Activated gamma-delta T cell (primary cell): ENCODE measurements around the gene BMERB1.
"Not testable (repeated sequence)": the region's sequence is repeated elsewhere in the genome, so short reads cannot be mapped to it uniquely, and the experiment has no call there.

ENCODE experiments used
- DNase-seq: peaks from one replicate; lab custom pipeline; 2025; lab: John Stamatoyannopoulos, UW
- total RNA-seq, 2 donors: gene quantifications; one replicate each; lab custom pipeline; 2026; lab: John Stamatoyannopoulos, UW

The BMERB1 gene
- total RNA-seq, result 6.1 to 6.3 reads per million in 2 donors

DNA sequence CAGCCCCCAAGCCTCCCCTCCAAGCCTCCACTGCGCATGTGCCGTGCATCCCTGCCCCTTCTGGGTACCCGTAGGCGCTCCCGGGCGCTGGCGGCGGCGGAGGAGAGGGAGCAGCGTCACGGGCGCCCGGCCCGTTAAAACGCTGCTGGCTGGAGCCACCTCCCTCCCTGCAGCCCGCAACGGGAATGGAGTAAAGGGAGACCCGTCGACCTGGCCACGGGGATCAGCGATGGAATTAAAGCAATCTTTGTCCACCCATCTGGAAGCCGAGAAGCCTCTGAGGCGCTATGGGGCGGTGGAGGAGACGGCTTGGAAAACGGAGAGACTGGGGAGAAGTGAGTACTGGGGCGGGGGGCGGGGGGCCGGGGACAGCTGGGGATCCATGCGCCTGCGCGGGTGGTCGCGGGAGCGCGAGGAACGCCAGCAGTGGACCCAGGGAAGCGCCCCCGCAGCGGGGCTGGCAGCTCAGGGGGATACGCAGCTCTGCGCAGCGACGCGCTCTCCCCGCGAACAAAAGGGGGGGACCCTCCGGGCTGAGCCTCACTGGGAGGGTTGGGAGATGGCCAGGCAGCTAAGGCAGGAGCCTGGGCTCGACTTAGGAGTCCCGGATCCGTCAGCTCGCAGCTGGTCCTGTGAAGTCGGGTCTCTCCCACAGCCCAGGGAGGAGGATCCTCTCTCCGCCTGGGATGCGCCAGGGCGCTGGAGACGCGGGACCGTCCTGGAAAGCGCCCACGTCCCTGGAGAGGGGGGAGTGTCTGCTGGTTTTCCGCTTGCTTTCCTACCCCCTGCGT lies at the start of gene BMERB1:
Gene BMERB1, plus strand, starts transcription at position 164 of the 791 bp plus-strand sequence. Its CDS starts 66 bp downstream, at position 230.
- peak; percentile 18 for DNase-seq

DNA sequence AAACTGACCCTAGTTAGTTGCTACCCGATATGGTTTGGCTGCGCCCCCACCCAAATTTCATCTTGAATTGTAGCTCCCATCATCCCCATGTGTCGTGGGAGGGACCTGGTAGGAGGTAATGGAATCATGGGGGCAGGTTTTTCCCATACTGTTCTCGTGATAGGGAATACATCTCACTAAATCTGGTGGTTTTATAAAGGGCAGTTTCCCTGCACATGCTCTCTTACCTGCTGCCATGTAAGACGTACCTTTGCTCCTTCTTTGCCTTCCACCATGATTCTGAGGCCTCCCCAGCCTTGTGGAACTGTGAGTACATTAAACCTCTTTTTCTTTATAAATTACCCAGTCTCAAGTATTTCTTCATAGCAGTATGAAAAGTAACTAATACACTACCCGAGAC lies 46.3 kb upstream of the BMERB1 start:
- DNase-seq, result not testable (repeated sequence)

DNA sequence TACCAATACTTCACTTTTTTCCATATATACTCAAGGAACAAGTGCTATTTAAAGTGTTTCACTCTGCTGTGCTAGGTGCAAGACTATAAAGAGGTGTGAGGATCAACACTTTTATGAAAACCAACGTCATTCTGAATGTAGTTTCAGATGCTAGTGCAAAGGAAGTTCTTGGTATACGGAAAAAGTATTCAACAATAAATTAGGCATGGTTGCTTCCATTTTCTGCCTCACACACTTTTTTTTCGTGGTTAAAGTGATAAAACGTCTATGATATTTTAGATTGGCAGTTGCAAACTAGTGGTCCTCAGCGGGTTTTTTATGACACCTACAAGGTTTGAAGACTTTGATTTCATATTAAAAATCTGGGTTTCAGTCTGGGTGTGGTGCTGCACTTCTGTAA lies 44.5 kb upstream of the BMERB1 start:
- not testable (repeated sequence) for DNase-seq

DNA sequence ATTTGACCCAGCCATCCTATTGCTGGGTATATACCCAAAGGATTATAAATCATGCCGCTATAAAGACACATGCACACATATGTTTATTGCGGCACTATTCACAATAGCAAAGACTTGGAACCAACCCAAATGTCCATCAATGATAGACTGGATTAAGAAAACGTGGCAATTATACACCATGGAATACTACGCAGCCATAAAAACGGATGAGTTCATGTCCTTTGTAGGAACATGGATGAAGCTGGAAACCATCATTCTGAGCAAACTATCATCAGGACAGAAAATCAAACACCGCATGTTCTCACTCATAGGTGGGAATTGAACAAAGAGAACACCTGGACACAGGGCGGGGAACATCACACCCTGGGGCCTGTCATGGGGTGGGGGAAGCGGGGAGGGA lies 41.4 kb upstream of the BMERB1 start:
- not testable (repeated sequence) for DNase-seq

DNA sequence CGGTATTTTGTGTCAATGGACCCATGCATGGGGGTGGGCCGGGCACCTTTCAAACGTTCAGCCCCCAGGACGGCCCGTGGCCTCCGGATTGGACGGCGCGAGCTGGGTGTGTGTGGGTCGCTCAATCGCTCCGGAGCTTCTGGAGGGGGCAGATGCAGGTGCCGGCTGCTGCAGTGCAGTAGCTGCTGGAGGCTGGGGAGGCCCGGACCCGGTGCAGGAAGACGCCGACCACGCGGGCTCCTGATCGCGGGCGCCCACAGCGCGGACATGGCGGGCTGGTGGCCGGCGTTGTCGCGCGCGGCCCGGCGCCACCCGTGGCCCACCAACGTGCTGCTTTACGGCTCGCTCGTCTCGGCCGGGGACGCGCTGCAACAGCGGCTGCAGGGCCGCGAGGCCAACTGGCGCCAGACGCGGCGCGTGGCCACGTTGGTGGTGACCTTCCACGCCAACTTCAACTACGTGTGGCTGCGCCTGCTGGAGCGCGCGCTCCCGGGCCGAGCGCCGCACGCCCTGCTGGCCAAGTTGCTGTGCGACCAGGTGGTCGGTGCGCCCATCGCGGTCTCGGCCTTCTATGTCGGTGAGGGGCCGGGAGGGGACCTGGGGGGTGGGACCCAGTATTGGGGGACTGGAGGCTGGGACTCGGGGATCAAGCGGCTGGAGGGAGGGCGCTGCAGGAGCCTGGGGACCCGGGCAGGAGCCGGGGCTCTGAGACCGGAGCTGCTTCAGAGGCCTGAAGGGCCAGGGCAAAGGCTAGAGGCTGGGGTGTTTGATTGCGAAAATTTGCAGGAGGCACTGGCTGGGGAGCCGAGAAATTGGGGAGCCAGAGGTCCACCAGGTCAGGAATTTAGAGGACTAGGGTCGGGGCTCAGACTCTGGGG lies 38.5 kb upstream of the BMERB1 start, which contains the start of gene MPV17L:
Gene MPV17L, plus strand, starts transcription at position 124 of the 878 bp plus-strand sequence. Its CDS starts 144 bp downstream, at position 268.
- not testable (repeated sequence) for DNase-seq

DNA sequence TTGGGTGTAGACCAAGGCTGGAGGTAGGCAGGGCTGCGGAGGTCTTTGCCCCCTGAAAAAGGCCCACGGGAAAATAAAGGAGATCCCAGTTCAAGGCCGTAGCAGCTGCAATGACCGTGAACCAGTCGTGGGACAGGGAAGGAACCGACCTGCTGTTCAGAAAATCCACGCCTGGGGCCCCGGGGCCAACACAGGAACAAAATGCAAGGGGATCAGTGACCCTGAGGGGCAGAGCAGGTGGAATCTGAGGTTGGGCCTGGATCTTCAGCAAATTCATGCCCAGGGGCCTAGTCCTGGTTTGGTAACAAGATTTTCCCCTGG lies 37.9 kb upstream of the BMERB1 start:
- DNase-seq, result not testable (repeated sequence)

DNA sequence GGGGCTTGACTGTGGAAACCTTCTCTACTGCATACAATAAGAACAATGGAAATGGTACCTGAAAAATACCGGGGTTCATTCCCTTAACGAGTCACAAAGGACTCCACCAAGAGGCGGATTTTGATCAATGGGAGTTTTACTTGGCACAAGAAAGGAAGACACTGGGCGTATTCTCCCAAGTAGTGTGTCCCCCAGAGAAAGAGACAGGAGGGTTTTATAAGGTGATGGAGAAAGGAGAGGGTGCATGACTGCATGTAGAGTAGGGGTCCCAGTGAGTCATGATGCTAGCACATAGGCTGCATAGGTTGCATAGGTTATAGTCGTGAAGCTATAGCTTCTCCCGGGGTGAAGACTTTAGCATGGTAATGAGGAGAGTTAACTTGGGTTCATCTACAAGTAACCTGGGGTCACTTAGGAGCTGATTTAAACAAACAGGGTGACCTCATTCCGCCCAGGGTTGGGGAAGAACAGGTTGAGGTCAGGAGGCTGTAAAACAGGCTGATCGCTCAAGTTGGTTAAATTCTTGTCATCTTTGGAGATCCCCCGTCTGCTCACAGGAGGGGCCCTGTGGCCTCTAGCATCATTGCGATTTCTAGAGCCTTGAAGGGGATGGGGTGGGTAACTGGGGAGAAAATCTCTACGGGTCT lies 37.3 kb upstream of the BMERB1 start:
- no peak for DNase-seq

DNA sequence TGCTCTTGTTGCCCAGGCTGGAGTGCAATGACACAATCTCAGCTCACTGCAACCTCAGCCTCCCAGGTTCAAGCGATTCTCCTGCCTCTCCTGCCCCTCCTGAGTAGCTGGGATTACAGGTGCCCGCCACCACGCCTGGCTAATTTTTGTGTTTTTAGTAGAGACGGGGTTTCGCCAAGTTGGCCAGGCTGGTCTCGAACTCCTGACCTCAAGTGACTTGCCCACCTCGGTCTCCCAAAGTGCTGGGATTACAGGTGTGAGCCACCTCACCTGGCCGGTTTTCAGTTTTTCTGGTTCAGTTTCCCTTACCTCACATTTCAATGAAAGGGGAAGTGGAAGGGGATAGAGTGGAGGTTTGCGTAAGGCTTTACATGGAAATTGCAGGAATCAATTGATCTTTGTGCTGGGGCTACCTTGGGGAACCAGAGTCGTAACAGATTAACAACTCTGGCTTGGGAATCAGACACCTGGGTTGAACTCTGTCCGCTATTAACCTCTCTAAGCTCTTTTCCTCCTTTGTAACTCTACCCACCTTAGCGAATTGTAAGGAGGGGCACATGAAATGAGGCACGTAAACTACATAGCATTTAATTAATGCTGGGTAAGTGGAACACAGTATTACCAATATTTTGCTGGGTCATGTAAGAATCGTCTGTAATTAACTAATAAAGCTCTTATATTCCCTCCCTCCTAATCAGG lies 35.6 kb upstream of the BMERB1 start:
- DNase-seq, result no peak

DNA sequence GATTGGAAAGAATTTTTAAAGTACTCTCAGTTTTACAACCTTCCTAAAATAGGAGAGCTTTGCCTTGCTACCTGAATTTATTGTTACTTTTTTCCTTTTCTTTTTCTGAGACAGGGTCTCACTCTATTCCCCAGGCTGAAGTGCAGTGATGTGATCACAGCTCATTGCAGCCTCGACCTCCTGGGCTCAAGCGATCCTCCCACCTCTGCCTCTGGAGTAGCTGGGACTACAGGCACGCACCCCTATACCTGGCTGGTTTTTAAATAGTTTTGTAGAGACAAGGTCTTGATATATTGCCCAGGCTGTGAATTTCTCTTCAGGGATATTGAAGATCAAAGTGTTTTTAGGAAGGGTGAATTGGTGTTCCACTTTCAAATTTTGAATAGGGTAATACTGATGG lies 35.1 kb upstream of the BMERB1 start:
- no peak for DNase-seq

DNA sequence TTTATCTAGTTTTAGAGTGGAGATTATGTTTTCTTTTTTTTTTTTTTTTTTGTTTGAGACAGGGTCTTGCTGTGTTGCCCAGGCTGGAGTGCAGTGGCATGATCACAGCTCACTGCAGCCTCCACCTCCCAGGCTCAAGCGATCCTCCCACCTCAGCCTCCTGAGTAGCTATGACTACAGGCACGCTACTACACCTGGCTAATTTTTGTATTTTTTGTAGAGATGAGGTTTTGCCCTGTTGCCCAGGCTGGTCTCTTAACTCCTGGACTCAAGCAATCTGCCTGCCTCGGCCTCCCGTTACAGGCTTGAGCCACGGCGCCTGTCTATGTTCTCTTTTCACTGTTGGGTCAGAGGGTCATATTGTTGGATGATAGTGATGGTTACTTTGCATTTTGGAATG lies 34.1 kb upstream of the BMERB1 start:
- not testable (repeated sequence) for DNase-seq

DNA sequence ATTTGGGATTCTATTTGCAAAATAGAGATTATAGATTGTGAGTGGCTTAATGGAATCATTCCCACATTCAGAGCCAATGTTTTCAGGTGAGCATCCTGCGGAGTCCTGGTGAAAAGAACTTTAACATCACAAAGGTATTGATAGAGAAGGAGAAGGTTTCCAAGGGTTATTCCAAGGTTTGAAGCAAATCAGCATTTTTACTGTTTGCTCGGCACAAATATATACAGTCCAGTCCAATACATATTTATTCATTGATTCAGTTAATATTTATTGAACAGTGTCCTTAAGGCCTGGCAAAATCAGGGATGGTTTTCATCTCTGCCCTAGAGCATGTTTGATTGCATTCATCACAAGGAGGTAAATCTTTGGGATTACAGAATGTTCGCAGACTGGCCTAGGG lies 32.4 kb upstream of the BMERB1 start:
- no peak for DNase-seq

DNA sequence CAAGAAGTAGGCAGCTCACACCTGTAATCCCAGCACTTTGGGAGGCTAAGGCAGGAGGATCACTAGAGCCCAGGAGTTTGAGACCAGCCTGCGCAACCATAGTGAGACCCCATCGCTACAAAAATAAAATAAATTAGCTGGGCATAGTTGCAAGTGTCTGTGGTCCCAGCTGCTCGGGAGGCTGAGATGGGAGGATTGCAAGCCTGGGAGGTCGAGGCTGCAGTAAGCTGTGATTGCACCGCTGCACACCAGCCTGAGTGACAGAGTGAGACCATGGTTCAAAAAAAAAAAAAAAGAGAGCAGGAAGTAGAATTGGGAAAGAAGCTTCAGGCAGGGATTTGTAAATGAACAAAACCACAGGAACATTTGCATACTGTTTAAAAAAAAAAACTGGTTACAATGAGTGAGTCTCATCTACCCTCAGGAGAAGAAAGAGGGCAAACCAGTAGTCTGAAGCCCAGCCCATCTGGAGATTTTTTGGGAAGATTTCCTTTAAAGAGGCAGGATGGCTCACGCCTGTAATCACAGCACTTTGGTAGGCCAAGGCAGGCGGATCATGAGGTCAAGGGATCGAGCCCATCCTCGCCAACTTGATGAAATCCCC lies 30.9 kb upstream of the BMERB1 start:
- DNase-seq, result no peak

DNA sequence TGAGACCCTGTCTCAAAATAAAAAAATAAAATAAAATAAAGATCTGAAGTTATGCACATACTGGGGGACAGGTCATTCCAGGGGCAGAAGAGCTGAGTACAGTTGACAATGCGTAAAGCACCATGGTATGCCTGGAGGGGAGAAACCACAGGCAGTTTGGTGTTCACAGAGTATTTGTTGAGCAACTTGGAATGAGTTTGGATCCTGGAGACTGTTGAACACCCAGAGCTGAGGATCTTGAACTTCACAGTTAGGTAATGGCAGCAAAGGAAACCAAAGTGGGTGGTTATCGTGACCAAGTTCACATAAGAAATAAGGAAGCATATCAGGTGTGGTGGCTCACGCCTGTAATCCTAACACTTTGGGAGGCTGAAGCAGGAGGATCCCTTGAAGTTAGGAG lies 30.3 kb upstream of the BMERB1 start:
- not testable (repeated sequence) for DNase-seq

DNA sequence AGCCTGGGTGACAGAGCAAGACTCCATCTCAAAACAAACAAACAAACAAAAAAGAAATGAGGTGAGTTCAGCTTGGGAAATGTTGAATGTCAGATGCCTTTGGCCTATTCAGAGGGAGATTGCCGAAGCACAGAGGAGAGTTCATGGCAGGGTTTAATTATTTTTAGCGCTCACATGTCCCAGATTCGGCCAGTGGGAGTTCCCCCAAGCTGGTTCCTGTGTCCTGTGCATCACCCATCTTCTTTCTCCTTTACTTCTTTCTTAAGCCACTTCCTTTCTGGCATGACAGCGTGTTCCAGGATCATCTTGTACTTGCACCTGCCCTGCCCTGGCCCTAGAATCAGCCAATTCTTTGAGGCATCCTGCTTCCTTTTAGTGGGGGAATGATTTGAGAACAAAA lies 29.6 kb upstream of the BMERB1 start:
- no peak for DNase-seq

DNA sequence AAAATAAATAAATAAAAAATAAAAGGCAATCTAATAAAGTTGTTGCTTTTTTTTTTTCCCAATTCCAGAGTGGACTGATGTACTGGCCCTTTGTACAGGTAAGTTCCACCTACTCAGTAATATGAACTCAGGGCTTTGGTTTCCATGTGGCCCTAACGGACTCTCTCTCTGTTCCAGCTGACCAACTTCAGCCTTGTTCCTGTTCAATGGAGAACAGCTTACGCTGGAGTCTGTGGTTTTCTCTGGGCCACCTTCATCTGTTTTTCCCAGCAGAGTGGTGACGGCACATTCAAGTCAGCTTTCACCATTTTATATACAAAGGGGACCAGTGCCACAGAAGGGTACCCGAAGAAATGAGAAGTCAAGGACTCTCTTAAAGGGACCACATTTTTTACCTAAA lies 26.6 kb upstream of the BMERB1 start:
- DNase-seq, result not testable (repeated sequence)

DNA sequence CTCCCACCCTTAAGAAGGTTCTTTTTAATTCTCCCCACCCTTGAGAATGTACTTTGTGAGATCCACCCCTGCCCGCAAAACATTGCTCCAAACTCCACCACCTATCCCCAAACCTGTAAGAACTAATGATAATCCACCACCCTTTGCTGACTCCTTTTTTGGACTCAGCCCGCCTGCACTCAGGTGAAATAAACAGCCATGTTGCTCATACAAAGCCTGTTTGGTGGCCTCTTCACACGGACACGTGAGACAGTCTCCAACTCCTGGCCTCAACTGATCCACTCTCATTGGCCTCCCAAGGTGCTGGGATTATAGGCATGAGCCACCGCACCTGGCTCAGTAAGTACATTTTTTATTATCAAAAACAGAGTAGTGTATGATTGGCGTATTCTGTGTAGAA lies 24.9 kb upstream of the BMERB1 start:
- DNase-seq, result not testable (repeated sequence)

DNA sequence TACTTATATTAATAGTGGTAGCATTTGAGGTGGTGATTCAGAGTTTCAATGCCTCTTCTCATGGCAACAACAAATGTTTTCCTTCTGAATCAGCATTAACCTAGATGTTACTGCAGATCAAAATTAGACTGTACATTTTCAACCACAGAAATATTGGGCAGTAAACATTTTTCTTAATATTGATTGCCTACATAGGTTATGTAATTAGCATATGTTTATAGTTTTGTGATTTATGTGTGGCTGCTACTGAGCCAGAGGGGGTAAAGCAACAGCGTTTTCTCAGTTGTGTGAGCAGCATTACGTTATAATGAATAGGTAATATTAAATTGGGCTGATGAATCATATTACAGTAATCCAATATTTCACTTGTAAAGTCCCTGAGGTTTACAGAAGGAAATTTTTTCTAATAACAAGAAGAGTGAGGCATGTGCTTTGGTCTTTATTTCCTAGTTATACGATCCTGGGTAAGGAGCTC lies 18.8 kb upstream of the BMERB1 start:
- DNase-seq, result no peak

DNA sequence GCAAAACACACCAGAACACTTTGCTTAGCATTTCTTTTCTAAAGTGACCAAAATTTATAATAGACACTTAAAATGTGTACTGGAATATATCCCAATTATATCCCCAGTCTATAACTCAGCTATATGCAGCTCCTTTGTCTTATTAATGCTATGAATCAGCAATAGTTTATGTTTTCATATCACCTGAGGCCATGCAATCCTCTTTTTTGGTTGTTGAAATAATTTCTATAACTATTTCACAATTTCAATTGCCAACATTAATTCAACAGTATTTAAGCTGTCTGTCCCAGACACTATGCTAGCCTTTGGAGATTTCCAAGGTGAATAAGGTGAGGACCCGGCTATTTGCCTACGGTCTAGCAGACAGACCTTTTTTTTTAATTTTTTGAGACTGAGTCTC lies 17.2 kb upstream of the BMERB1 start:
- DNase-seq, result no peak

DNA sequence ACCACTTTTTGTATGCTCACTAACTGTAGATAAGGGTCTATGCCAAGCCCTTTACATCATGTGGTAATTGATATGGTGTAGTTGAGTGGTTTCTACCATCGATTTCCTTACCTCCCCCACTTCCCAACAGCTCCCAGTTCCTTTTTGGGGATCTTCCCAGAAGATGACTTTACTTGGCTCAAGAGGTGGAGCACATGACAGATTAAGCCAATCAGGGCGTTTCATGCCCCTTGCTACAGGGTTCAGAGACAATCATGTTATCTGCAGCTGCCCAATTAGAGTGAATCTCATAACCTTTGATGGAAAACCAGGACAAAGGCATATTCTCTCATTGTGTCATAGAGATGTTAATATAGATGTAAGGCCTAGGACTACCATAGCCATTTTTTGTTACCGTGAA lies 16.2 kb upstream of the BMERB1 start:
- DNase-seq, result no peak

DNA sequence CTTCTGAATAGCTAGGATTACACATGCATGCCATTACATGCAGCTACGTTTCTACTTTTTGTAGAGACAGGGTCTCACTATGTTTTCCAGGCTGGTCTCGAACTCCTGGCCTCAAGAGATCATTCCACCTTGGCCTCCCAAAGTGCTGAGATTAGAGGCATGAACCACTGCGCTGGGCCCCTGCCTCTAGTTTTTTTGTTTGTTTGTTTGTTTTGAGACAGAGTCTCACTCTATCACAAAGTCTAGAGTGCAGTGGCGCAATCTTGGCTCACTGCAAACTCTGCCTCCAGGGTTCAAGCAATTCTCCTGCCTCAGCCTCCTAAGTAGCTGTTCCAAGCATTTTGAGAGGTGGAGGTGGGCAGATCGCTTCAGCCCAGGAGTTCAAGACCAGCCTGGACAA lies 12.7 kb upstream of the BMERB1 start:
- not testable (repeated sequence) for DNase-seq

DNA sequence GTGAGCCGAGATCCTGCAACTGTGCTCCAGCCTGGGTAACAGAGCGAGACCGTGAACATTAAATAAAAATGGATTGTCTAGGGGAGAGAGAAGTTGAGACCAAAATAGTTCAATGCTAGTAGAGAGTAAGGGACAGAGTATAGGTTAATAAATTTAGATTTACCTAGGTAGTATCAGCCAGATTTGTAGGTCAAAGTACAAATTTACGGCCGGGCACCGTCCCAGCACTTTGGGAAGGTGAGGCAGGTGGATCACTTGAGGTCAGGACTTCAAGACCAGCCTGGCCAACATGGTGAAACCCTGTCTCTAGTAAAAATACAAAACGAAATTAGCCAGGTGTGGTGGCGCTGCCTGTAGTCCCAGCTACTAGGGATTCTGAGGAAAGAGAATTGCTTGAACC lies 12.2 kb upstream of the BMERB1 start:
- no peak for DNase-seq
